ENCODE measurements around the gene LIPM.

LIPM gene

GRCh38 chr10:88841316-88842111 lies 39.0 kb downstream of the LIPM start:
- TF ChIP-seq GABPA (IDR thresholded peaks at IDR 0.05; ENCODE audit: low read depth) (no peak), POLR2AphosphoS5 (IDR thresholded peaks at IDR 0.05; ENCODE audit: low read depth) (no peak), SPI1 (IDR thresholded peaks at IDR 0.05; ENCODE audit: borderline replicate concordance, low read depth) (peak; percentile 55; the same call in 1 of the 2 replicates), REST (IDR thresholded peaks at IDR 0.05; ENCODE audit: insufficient replicate concordance, low read depth) (peak; percentile 61), CTCF (IDR thresholded peaks at IDR 0.05; ENCODE audit: insufficient read depth, low read length) (no peak)
- peak overlapping the region; percentile 92 for H3K27ac ChIP-seq (replicated peaks)
- DNase-seq (ENCODE audit: low read depth in 1 of 2, low spot score in 1 of 2), result peak; percentile 83 to 87
- H3K4me3 ChIP-seq (replicated peaks; ENCODE audit: insufficient read depth, low read length), result no peak overlapping the region
- H3K27me3 ChIP-seq (ENCODE audit: insufficient read depth, poor library complexity, severe bottlenecking), result no peaks in the 10 kb centered on the region

GRCh38 chr10:88843171-88843570 lies 40.6 kb downstream of the LIPM start:
- no peak for DNase-seq (ENCODE audit: low read depth in 1 of 2, low spot score in 1 of 2)
- no peak overlapping the region for H3K4me3 ChIP-seq (replicated peaks; ENCODE audit: insufficient read depth, low read length)
- TF ChIP-seq POLR2AphosphoS5 (IDR thresholded peaks at IDR 0.05; ENCODE audit: low read depth) (no peak), SPI1 (IDR thresholded peaks at IDR 0.05; ENCODE audit: borderline replicate concordance, low read depth) (no peak), GABPA (IDR thresholded peaks at IDR 0.05; ENCODE audit: low read depth) (no peak), CTCF (IDR thresholded peaks at IDR 0.05; ENCODE audit: insufficient read depth, low read length) (no peak), REST (IDR thresholded peaks at IDR 0.05; ENCODE audit: insufficient replicate concordance, low read depth) (no peak)
- no peak overlapping the region for H3K27ac ChIP-seq (replicated peaks)
- H3K27me3 ChIP-seq (ENCODE audit: insufficient read depth, poor library complexity, severe bottlenecking), result no peaks in the 10 kb centered on the region

- H3K27me3 ChIP-seq (ENCODE audit: insufficient read depth, poor library complexity, severe bottlenecking), result no peaks in the 10 kb centered on the region
- peak overlapping the region; percentile 19; the same call in 1 of the 2 replicates for H3K27ac ChIP-seq (replicated peaks)
- peak overlapping the region; percentile 88 for H3K4me3 ChIP-seq (replicated peaks; ENCODE audit: insufficient read depth, low read length)
- TF ChIP-seq CTCF (IDR thresholded peaks at IDR 0.05; ENCODE audit: insufficient read depth, low read length) (no peak), REST (IDR thresholded peaks at IDR 0.05; ENCODE audit: insufficient replicate concordance, low read depth) (no peak), GABPA (IDR thresholded peaks at IDR 0.05; ENCODE audit: low read depth) (no peak), SPI1 (IDR thresholded peaks at IDR 0.05; ENCODE audit: borderline replicate concordance, low read depth) (peak; percentile 67; the same call in 1 of the 2 replicates)
- no peak for DNase-seq (ENCODE audit: low read depth in 1 of 2, low spot score in 1 of 2)
Observed at GRCh38 chr10:88848499-88848898, 46.0 kb downstream of the LIPM start.
